Right cardiac atrium (tissue), 5 donors: ENCODE results near the gene KRT75. TPM values are rescaled to one million over a fixed set of nuclear protein-coding genes. Genes with fewer than 3 reads are reported as not detected.
"Not testable (repeated sequence)": the region's sequence is repeated elsewhere in the genome, so short reads cannot be mapped to it uniquely, and the experiment has no call there.

Experiments used
- ATAC-seq, 2 donors: fragments of 200-7000 bp; cut with Tn5 transposase; one replicate each; pipeline versions ENCODE4 v1.8.0 to v1.9.1; 2020; ENCODE audit warnings: moderate library complexity in 2 of 2, mild to moderate bottlenecking in 1 of 2
- DNase-seq, 3 donors: peaks; one replicate each; pipeline ENCODE4 v3.0.0-alpha.2; 2020
- H3K27ac ChIP-seq: one replicate; pipeline ENCODE4 v1.5.1; 2013; ENCODE audit warnings: mild to moderate bottlenecking, low read length, control low read depth, moderate library complexity
- H3K27me3 ChIP-seq: one replicate; pipeline ENCODE4 v1.6.1; 2013; ENCODE audit not compliant: control insufficient read depth, insufficient read depth
- H3K4me1 ChIP-seq: one replicate; pipeline ENCODE4 v1.6.1; 2013; ENCODE audit warnings: low read length; ENCODE audit not compliant: control insufficient read depth, insufficient read depth
- H3K4me3 ChIP-seq: one replicate; pipeline ENCODE4 v1.5.1; 2013; ENCODE audit warnings: low read length, control low read depth
- H3K9me3 ChIP-seq: one replicate; pipeline ENCODE4 v1.6.1; 2013; ENCODE audit warnings: low read length; ENCODE audit not compliant: control insufficient read depth
- WGBS: extraction: QIAGEN DNeasy Blood & Tissue Kit; methylation state at CpG from one replicate; pipeline ENCODE4 v1.1.7; 2013; 5-methylcytosine and 5-hydroxymethylcytosine counted together
- intact Hi-C, 4 donors: fragments of 100-400 bp; cut with DNase I; formaldehyde crosslinking; loops; one replicate each; pipeline versions ENCODE4 v1.11.0 to v1.14.0; 2022 to 2023
- polyA plus RNA-seq: library from polyadenylated mRNA; stranded (reverse); fragments of 200-250 nt; gene quantifications from one replicate; pipeline ENCODE4 v1.2.3, GENCODE V29; 2013
- total RNA-seq, 4 donors: library from RNA; stranded (reverse); fragmentation: NEBNext Ultra II Directional; extraction: Animal tissue kit (Norgen Biotek cat#: 25700); gene quantifications; one replicate each; pipeline ENCODE4 v1.2.1, GENCODE V29; 2021
- donor health status: healthy with polysubstance abuse.
- donor health status: DM: no; HTN: yes; CAD: no.
- donor health status: DM: no; HTN: no; CAD: no.
- donor health status: DM: no; HTN: yes; CAD: no; lungs with severe emphysema.
- donor health status: DM: yes; HTN: yes; CAD: no.

Gene KRT75
- total and polyA plus RNA-seq, 5 donors, result 0.07 TPM; not detected in 4

DNA sequence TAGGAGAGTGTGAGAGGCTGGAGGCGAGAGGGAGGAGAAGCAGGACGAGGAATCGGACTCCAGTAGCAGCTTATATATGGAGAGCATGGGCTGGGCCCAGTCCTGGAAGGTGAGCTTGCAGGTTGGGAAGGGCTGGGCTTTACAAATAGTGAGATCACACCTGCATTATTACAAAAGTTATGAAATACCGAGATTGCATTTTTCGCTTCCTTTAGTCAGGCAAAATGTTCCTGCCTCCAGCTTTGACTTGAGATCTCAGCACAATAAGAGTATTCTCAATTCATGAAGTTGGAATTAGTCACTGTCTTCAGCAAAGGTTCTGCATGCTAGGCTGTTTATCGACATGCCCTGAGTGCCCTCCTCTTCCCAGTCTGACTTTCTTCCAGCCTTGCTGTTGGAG lies 17.9 kb upstream of the KRT75 start, which contains the start of gene KRT6B:
TSS of gene KRT6B (minus strand) at position 46 of the 400 bp plus-strand sequence. CDS start 68 bp downstream, outside the sequence.
- intact Hi-C loops, result no loop called here
- H3K9me3 ChIP-seq, result no peaks in the 10 kb centered on the region
- ATAC-seq (no peak), DNase-seq (no peak)
- H3K27ac ChIP-seq, result no peak within 1 kb of the TSS
- H3K4me3 ChIP-seq, result no peak within 1 kb of the TSS
- H3K4me1 ChIP-seq, result no peaks in the 10 kb centered on the region
- H3K27me3 ChIP-seq, result no peaks in the 10 kb centered on the region
- 86% methylated on average over 6 of the region's 6 CpGs for WGBS

DNA sequence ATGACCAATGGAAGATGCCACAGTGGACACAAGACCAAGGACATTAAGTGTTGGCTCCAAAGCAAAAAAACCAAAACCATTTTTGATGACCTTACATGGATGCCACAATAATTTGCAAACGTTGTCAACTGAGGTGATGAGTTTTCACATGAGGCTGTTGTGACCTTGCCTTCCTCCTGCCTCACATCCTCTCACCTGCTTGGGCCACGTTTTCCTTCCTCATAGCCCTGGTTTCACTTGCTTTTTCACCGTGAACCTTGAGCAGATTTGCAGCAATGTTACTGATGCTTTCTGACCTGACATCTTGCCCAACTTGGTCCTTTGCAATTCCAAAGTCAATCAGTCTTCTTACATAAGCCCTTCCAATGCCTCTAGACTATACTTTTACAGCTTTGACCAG lies 14.1 kb upstream of the KRT75 start:
- ATAC-seq, result no peak
- H3K4me1 ChIP-seq, result no peaks in the 10 kb centered on the region
- H3K9me3 ChIP-seq, result no peaks in the 10 kb centered on the region
- no peaks in the 10 kb centered on the region for H3K27me3 ChIP-seq
- H3K27ac ChIP-seq, result no peak overlapping the region
- no peak for DNase-seq
- no peak overlapping the region for H3K4me3 ChIP-seq
- WGBS, result 50% methylated on average over 3 of the region's 3 CpGs
- intact Hi-C loops, result no loop called here

DNA sequence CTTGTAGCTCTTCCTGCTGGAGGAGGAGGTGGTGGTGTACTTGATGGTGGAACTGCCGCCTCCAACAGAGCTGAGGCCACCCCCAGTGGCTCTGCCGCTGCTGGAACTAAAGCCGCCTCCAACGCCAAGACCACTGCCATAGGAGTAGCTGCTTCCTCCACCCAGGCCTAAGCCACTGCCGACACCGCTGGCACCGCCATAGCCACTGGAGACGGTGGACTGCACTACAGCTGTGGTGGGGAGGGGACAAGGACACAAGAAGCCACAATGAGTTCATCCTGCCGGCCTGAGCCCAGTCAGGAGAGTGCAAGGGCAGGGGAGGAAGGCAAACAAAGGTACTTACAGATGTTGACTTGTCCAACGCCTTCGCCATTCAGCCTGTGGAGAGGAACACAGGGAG lies 13.0 kb upstream of the KRT75 start:
- H3K9me3 ChIP-seq, H3K27ac ChIP-seq, H3K4me3 ChIP-seq, H3K27me3 ChIP-seq, ATAC-seq, H3K4me1 ChIP-seq, intact Hi-C loops, DNase-seq: not testable (repeated sequence)
- WGBS, result 92% methylated on average over 11 of the region's 11 CpGs

- no peaks in the 10 kb centered on the region for H3K4me1 ChIP-seq
- no peak overlapping the region for H3K27ac ChIP-seq
- H3K4me3 ChIP-seq, result no peak overlapping the region
- 81% methylated on average over 6 of the region's 6 CpGs for WGBS
- H3K27me3 ChIP-seq, result no peaks in the 10 kb centered on the region
- no peak for DNase-seq
- no peaks in the 10 kb centered on the region for H3K9me3 ChIP-seq
- intact Hi-C loops, result no loop called here
- ATAC-seq, result no peak
These were observed 12.3 kb upstream of the KRT75 start for GRCh38 chr12:52446367-52447045.

GRCh38 chr12:52445876-52446275 lies 11.7 kb upstream of the KRT75 start:
- intact Hi-C loops, result no loop called here
- H3K27me3 ChIP-seq, result no peaks in the 10 kb centered on the region
- no peaks in the 10 kb centered on the region for H3K4me1 ChIP-seq
- no peak overlapping the region for H3K4me3 ChIP-seq
- no peak for ATAC-seq
- no peaks in the 10 kb centered on the region for H3K9me3 ChIP-seq
- WGBS, result 63% methylated on average over 3 of the region's 3 CpGs
- DNase-seq, result no peak
- H3K27ac ChIP-seq, result no peak overlapping the region

GRCh38 chr12:52444647-52445595 lies 10.8 kb upstream of the KRT75 start:
- no peaks in the 10 kb centered on the region for H3K27me3 ChIP-seq
- H3K4me3 ChIP-seq, result no peak overlapping the region
- ATAC-seq (no peak), DNase-seq (no peak)
- H3K4me1 ChIP-seq, result no peaks in the 10 kb centered on the region
- 65% methylated on average over 10 of the region's 10 CpGs for WGBS
- intact Hi-C loops, result no loop called here
- no peak overlapping the region for H3K27ac ChIP-seq
- no peaks in the 10 kb centered on the region for H3K9me3 ChIP-seq

- no peak for DNase-seq
- no peaks in the 10 kb centered on the region for H3K27me3 ChIP-seq
- intact Hi-C loops, result no loop called here
- H3K4me1 ChIP-seq, result no peaks in the 10 kb centered on the region
- H3K4me3 ChIP-seq, result no peak overlapping the region
- 84% methylated on average over 3 of the region's 3 CpGs for WGBS
- H3K27ac ChIP-seq, result no peak overlapping the region
- ATAC-seq, result no peak
- no peaks in the 10 kb centered on the region for H3K9me3 ChIP-seq
These were observed 9.8 kb upstream of the KRT75 start for GRCh38 chr12:52443966-52444365.

DNA sequence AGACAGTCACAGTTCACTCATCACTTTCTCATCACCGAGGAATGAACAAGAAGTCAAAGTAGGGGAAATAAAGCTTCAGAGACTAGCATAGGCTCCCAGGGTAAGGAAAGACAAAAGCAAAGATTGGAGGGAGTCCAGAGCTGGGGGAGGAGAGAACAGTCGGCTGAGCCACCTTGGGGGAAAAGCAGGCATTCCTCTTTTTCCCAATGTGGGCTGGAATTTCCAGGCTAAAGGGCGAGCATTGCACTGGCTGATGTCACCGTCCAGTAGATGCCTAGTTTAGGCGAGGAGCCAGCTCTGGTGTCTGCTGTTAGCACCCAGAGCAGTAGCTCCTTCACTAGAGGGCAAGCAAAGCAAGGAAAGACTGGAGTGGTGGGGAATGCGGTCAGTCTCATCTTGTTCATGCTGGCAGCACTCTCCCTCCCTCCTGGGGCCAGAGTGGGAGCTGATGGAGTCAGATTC lies 8.5 kb upstream of the KRT75 start:
- Histone ChIP-seq H3K27ac (no peak overlapping the region), H3K27me3 (no peaks in the 10 kb centered on the region), H3K4me3 (no peak overlapping the region), H3K9me3 (no peaks in the 10 kb centered on the region), H3K4me1 (no peaks in the 10 kb centered on the region)
- DNase-seq, result peak in 1 of 3 donors; percentile 61
- intact Hi-C loops, result no loop called here
- WGBS, result 19% methylated on average over 6 of the region's 6 CpGs
- ATAC-seq, result peak; percentile 42 to 66

- ATAC-seq (no peak), DNase-seq (no peak)
- Histone ChIP-seq H3K9me3 (no peaks in the 10 kb centered on the region), H3K4me3 (no peak overlapping the region), H3K27me3 (no peaks in the 10 kb centered on the region), H3K4me1 (no peaks in the 10 kb centered on the region), H3K27ac (no peak overlapping the region)
- intact Hi-C loops, result no loop called here
- WGBS, result 59% methylated on average over 9 of the region's 9 CpGs
These were observed 7.2 kb upstream of the KRT75 start for GRCh38 chr12:52441320-52441911.

GRCh38 chr12:52440821-52441319 lies 6.7 kb upstream of the KRT75 start:
- WGBS, result 74% methylated on average over 5 of the region's 5 CpGs
- H3K4me1 ChIP-seq, result no peaks in the 10 kb centered on the region
- DNase-seq (no peak), ATAC-seq (no peak)
- no peaks in the 10 kb centered on the region for H3K9me3 ChIP-seq
- H3K4me3 ChIP-seq, result no peak overlapping the region
- intact Hi-C loops, result no loop called here
- no peaks in the 10 kb centered on the region for H3K27me3 ChIP-seq
- no peak overlapping the region for H3K27ac ChIP-seq

- DNase-seq (no peak), ATAC-seq (no peak)
- intact Hi-C loops, result no loop called here
- WGBS, result 65% methylated on average over 2 of the region's 2 CpGs
- no peaks in the 10 kb centered on the region for H3K27me3 ChIP-seq
- H3K9me3 ChIP-seq, result no peaks in the 10 kb centered on the region
- no peaks in the 10 kb centered on the region for H3K4me1 ChIP-seq
- H3K4me3 ChIP-seq, result no peak overlapping the region
- H3K27ac ChIP-seq, result no peak overlapping the region
These were observed 5.7 kb upstream of the KRT75 start for GRCh38 chr12:52439845-52440244.
